Bladder microvascular endothelial cell (primary cell): ENCODE results near the gene NEDD9. TPM values are rescaled to one million over a fixed set of nuclear protein-coding genes. Genes with fewer than 3 reads are reported as not detected.

ENCODE experiments used
- total RNA-seq: library from RNA; depleted of rRNA; stranded (reverse); fragments of >200 nt; gene quantifications from 2 replicates; pipeline ENCODE4 v1.2.3, GENCODE V29; 2014

NEDD9 gene
- 139 and 239 TPM in 2 replicates for total RNA-seq

GRCh38 chr6:11232193-11232769 lies at the start of gene NEDD9:
NEDD9 (minus strand) TSS chr6:11232668; CDS start chr6:11232515, 153 bp downstream.

Other genes starting within 250 kb of the NEDD9 start
- gene ELOVL2, start 188.4 kb downstream of the NEDD9 start, total RNA-seq = not detected in 2 replicates
- 8.9 and 18.6 TPM in 2 replicates for gene SMIM13, start 138.8 kb downstream of the NEDD9 start, total RNA-seq
- 0.16 and 0.38 TPM in 2 replicates for gene ERVFRD-1, start 120.9 kb downstream of the NEDD9 start, total RNA-seq